ENCODE data around the gene QPRT.
A peak's percentile ranks its signal among the peaks of the same experiment; 100 is the strongest.

GRCh38 chr16:29710227-29711219 is 31.5 kb downstream of the QPRT start:
- TF ChIP-seq CTCF (conservative IDR thresholded peaks at IDR 0.05) (peak; percentile 74), EZH2 (IDR thresholded peaks at IDR 0.05; ENCODE audit: low read depth) (no peak)
